Activated CD8-positive, alpha-beta memory T cell treated with anti-CD3 and anti-CD28 coated beads for 24 hours (primary cell): Measurements from ENCODE around the gene AFAP1L2.

ENCODE experiments used
- DNase-seq: peaks from one replicate; pipeline ENCODE4 v3.0.0-alpha.2; 2020

AFAP1L2 gene

DNA sequence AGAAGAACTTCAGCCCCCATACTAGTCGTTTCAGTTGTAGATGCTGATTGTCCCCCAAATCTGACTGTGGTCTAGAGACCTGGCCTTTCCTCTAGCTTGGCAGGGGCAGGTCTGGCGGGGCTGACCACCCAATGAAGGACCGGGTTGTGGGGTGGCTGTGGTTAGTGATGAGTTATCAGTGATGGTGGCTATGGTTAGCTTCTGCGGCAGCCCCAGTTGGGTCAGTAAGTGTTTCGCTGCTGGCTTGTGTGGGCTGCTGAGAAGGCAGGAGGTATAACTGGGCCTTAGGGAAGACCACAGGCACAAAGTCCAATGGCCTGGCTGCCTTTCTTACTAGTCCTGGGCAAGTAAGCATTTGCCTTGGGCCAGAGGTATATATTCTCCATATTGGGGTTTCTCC is 143.9 kb downstream of the AFAP1L2 start:
- no peak for DNase-seq

DNA sequence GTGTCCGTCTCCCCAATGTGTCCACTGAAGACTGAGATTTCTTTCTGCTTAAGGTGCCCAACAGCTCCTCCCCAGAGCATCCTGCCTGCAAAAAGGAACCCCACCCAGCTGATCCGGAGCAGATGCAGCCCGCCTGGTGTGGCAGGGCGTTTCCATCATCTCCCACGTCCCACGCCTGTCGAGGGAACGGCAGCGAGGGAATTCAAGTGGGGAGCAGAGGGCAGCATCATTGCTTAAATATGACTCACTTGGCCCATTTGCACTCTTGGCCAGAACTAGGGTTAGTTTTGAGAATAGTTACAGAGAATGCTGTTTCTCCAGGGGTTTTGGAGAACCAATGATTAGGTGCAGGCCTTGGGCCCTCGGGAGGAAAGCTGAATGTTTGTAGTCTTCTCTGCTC is 144.5 kb downstream of the AFAP1L2 start:
- no peak for DNase-seq

DNA sequence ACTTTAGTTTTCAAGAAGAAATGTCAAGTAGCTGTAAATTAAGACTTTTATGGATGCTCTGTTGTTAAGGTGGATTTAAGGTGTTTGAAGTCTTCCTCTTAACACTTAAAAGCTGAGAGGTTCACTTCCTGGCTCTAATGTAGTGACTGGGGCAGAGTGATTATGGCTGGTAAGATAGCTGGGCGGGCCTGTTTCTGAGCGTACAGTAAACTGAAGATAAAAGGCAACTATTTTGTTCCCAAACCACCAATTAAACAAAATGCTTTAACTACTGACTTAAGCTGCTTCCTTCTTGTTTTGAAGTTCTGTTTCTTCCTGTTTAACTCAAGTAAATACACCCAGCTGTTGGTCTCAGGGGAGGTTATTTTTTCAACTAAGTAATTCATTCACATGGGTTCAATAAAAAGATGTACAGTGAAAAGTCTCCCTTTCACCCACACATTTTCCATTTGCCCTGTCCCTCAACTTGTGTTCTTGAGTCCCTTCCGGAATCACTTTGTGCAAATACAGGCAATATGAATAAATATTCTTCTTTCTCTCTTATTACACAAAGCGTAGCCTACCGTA is 145.9 kb downstream of the AFAP1L2 start:
- no peak for DNase-seq

DNA sequence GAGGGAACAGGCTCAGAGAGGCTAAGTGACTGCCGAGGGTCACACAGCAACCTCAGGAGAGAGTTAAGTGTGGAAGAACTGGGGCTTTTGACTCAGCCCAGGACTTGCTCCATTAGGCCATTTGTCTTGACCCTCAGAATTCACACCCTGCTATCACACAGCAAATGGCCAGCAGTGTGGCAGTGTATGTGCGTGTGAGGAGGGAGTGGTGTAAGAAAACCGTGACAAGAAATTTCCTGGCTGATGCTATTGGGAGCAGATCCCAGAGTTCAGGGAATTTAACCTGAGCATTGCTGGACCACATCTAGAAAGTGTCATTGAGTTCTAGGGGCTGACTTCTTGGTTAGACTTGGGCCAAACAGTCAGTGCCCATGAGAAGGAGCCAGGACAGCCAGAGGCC is 146.8 kb downstream of the AFAP1L2 start:
- no peak for DNase-seq

DNA sequence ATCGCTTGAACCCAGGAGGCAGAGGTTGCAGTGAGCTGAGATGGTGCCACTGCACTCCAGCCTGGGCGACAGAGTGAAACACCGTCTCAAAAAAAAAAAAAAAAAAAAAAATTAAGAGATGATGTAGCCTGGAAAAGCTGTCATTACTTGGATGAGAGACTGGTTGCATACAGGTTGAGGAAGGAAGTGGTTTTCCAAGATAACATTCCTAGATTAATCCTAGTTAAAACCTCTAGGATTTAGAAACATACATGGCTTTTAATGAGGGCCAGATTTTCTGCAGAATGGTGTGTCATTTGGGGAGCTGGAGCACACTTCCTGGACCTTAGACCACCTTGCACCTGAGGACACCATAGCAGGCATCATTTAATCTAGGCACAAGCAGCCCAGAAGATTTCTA is 147.5 kb downstream of the AFAP1L2 start:
- DNase-seq, result no peak

DNA sequence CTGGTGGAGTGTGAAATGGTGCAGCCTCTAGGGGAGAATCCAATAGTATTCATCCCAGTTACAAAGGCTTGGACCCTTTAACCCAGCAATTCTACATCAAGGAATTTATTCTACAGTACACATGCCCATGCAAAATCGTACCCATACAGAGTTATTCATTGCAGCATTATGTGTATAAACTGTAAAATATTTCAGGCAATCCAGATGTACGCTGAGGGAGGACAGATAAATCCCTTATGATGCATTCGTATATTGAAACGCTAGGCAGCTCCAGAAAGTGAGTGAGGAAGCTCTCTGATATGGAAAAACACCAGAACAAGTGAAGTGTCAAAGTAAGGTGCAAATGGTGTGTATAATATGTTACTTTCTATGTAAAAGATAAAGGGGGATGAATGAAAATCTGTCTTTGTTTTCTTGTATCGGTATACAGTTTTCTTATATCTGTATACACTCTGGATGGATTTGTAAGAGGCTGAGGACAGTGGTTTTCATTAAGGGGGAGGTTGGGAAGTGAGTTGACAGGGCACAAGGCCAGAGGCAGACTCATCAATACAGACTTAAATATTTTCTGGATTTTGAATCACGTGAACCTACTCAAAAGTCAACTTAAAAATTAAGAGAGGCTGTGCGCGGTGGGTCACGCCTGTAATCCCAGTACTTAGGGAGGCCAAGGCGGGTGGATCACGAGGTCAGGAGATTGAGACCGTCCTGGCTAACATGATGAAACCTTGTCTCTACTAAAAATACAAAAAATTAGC is 148.1 kb downstream of the AFAP1L2 start:
- DNase-seq, result no peak

DNA sequence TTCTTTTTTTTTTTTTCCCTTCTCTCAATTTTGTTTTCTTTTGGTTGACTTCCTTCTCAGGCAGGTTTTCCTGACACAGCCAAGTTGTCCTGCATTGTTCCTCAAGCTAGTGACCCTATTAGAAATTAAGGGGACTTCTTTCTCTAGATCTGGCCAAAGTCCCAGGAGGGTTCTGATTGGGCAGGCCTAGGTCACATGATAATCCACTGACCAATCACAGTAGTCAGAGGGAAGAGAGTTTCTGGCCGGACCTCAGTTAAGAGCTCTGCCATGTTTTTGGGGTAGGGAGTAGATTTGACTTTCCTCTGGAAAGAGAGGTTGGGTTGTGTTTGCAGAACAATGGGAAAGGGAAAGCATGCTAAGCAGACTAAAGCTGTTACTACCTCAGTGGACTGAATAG is 149.1 kb downstream of the AFAP1L2 start:
- DNase-seq, result no peak

DNA sequence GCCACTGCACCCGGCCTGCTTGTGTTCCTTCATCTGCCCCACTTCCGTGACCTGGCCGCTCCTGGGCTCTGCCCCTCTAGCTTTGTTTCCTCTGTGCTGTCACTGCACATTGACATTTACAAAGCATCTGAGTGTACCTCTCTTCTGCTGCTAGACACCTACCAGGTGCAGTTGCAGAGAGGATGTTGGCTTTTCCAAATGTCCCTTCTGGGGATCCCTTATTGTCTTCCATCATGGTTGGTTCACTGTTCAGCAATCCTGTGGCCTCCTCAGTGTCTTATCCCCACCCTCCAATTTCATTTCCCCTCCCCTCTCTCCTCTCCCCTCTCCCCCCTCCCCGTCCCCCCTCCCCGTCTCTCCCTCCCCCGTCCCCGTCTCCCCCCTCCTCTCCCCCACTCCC is 151.4 kb downstream of the AFAP1L2 start:
- DNase-seq, result no peak

DNA sequence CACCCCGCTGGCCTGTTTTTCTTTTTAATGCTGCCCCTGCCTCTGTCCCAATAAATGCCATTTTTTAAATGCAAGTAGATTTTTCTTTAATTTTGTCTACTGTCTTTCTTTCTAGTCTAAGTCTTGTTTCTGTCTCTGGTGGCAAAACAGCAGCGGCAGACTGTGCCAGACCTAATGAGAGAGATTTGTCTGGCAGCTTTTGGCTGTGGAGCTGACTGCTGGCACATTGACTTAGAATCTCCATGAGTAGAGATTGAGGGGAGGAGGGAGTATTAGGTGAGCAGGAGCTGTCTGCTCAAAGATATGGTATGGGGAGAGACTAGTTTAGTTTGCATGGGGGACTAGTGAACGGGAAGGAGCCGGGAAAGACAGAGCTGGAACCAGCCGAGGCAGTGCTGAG is 152.2 kb downstream of the AFAP1L2 start:
- DNase-seq, result no peak

DNA sequence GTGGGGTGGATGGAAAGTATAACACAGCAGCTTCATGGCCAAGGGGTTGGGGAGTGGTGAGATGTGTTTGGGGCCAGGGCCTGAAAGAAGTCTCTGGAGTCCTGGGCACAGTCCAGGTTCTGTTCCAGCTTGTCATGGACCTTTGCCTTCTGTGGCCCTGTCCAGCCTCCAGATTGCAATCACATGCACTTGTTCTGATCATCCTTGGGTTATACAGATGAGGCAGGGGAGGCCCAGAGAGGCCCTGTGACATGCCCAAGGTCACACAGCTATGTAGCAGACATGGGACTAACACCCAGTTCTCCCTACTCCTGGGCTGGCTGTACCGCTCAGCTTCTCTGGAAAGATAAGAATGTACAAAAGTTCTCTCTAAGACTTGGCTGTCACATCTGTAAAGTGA is 153.6 kb downstream of the AFAP1L2 start:
- DNase-seq, result no peak

DNA sequence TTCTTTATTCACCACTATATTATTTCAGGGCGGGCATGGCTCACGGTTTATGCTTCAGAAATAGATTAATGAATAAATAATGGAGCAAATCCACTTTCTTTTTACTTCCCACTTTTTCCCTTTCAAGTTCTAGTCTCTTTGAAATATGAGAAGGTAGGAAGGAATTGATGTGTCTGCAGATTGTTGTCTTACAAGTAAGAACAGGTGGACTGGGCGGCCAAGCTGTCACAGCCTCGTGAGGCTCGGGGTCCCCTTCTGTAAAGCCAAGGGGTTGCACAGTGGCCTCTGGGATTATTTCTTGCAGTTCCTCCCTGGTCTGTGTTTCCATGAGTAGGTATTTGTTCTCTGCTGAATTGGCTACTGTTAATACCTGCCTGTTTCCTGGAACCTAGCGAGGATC is 154.1 kb downstream of the AFAP1L2 start:
- no peak for DNase-seq

DNA sequence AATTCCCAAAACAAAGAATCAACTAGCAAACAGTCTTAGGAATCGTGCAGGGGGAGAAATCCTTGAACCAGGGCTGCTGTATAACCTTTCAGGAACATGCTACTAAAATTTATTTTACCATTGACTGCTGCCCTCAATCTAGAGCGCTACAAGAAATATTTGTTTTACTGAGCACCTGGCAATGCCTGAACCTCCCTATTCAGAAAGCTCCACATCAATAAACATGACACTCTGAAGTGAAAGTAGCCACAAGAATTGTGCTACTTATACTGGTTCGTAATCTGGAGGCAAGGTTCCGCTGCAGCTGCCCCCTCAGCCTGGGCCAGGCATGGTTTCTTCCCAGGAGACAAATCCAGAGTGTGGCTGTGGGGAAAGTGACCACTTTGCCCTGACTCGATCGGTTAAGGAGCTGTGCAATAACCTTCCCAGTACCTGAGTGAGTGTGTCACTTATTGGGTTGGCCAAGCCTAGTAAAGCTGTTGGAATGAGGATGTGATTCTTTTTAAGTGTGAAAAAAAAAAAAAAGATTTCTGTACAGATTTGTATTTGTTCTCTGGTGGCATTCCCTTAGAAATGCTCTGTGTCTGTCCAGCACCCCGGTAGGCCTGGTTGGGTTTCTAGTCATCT is 157.5 kb downstream of the AFAP1L2 start:
- DNase-seq, result no peak

DNA sequence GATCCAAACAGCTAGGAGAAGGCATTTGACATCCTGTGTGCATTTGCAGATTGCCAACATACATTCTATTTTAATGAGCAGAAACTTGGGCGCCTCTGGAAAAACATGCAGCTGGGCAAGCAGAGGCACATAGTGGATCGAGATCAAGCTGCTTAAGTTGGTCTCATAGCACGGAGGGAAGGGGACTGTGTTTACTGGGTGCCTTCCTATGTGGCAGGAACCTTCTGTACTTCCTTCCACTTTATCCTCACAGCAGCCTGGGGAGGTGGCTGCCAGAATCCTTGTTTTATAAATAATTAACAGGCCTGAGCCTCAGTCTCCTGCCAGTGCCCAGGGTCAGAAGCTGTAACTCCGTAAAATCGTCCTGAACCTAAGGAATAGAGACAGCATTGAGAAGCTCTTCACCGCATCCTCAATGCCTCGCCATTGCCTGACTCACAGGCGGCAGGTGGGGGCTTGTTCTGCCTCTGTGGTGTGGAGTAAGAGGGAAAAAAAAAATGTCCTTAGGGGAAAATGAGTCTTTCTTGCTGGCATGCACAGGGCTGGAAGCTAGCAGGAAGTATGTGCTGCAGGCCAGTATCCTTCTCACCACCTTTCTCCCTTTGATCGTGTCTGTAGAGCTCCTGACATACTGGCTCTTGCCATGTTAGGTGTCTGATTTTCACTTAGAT is 159.0 kb downstream of the AFAP1L2 start:
- DNase-seq, result no peak
